IMR-90 (cell line): ENCODE measurements around the gene STARD13. TPM values are rescaled to one million over a fixed set of nuclear protein-coding genes. Genes with fewer than 3 reads are reported as not detected.

ENCODE experiments used
- ATAC-seq: fragments of 200-7000 bp; cut with Tn5 transposase; 2 replicates; pipeline ENCODE4 v1.9.1; 2020; ENCODE audit warnings: low read depth, mild to moderate bottlenecking, moderate library complexity
- BruUV-seq: library from RNA; stranded (reverse); fragments of 400-500 nt; replicated peaks from 2 replicates; lab custom pipeline; 2021; lab: Mats Ljungman, UMichigan
- CTCF ChIA-PET: fragments of 300-600 bp; formaldehyde crosslinking; extraction: SDS; loops from one replicate; lab custom pipeline; 2021; ENCODE audit warnings: antibody characterized with exemption; lab: Yijun Ruan, JAX
- POLR2A ChIA-PET: fragments of 300-600 bp; sonication (Branson Sonifier 250); formaldehyde crosslinking; loops from one replicate; lab custom pipeline; 2022; ENCODE audit warnings: antibody characterized with exemption; ENCODE audit not compliant: unreplicated experiment; lab: Charles Lee
- DNase-seq: peaks from one replicate; pipeline ENCODE4 v3.0.0; 2013
- H2AFZ ChIP-seq: replicated peaks from 2 replicates; pipeline ENCODE3; 2013; ENCODE audit warnings: low read length, mild to moderate bottlenecking; ENCODE audit not compliant: poor library complexity
- H2AK5ac ChIP-seq: 2 replicates; pipeline ENCODE4 v1.6.1; 2013; ENCODE audit warnings: low read depth, low read length, inconsistent platforms
- H2AK9ac ChIP-seq: replicated peaks from 2 replicates; pipeline ENCODE3; 2013; ENCODE audit warnings: mild to moderate bottlenecking, low read depth, low read length, moderate library complexity; ENCODE audit not compliant: poor library complexity
- H2BK120ac ChIP-seq: 2 replicates; pipeline ENCODE4 v1.6.1; 2013; ENCODE audit warnings: low read depth, low read length, inconsistent platforms
- H2BK15ac ChIP-seq: 3 replicates; pipeline ENCODE4 v1.6.1; 2013; ENCODE audit warnings: low read depth, low read length, inconsistent platforms
- H2BK20ac ChIP-seq: 2 replicates; pipeline ENCODE4 v1.6.1; 2013; ENCODE audit warnings: low read depth, mild to moderate bottlenecking, inconsistent platforms, low read length, moderate library complexity
- H2BK5ac ChIP-seq: 2 replicates; pipeline ENCODE4 v1.6.1; 2013; ENCODE audit warnings: mild to moderate bottlenecking, low read depth, low read length, inconsistent platforms; ENCODE audit not compliant: poor library complexity, severe bottlenecking
- H3K14ac ChIP-seq: replicated peaks from 2 replicates; pipeline ENCODE4 v1.6.1; 2013; ENCODE audit warnings: low read depth, low read length, inconsistent platforms
- H3K18ac ChIP-seq: 2 replicates; pipeline ENCODE4 v1.6.1; 2013; ENCODE audit warnings: low read depth, low read length, control low read depth
- H3K23ac ChIP-seq: 2 replicates; pipeline ENCODE4 v1.6.1; 2013; ENCODE audit warnings: low read depth, low read length, inconsistent platforms
- H3K27ac ChIP-seq: 2 replicates; pipeline ENCODE4 v1.5.1; 2013; ENCODE audit warnings: mild to moderate bottlenecking, control low read depth, low read length; ENCODE audit not compliant: insufficient read depth
- H3K27me3 ChIP-seq: 2 replicates; pipeline ENCODE4 v1.6.1; 2013; ENCODE audit warnings: low read length; ENCODE audit not compliant: control insufficient read depth, insufficient read depth
- H3K36me3 ChIP-seq: 2 replicates; pipeline ENCODE4 v1.6.1; 2013; ENCODE audit warnings: low read length, mixed read lengths; ENCODE audit not compliant: control insufficient read depth, insufficient read depth
- H3K4ac ChIP-seq: 2 replicates; pipeline ENCODE4 v1.6.1; 2013; ENCODE audit warnings: low read depth, low read length, inconsistent platforms
- H3K4me1 ChIP-seq: 2 replicates; pipeline ENCODE4 v1.6.1; 2013; ENCODE audit warnings: low read length, mixed read lengths; ENCODE audit not compliant: control insufficient read depth, insufficient read depth
- H3K4me2 ChIP-seq: 2 replicates; pipeline ENCODE4 v1.6.1; 2013; ENCODE audit warnings: low read depth, mild to moderate bottlenecking, control low read depth, low read length, moderate library complexity
- H3K4me3 ChIP-seq: 2 replicates; pipeline ENCODE4 v1.5.1; 2013; ENCODE audit warnings: low read depth, mild to moderate bottlenecking, control low read depth, low read length, moderate library complexity; ENCODE audit not compliant: insufficient read depth
- H3K56ac ChIP-seq: 2 replicates; pipeline ENCODE4 v1.6.1; 2013; ENCODE audit warnings: low read length, inconsistent platforms; ENCODE audit not compliant: insufficient read depth; ENCODE audit errors: extremely low read depth
- H3K79me1 ChIP-seq, 2 experiments: 2 replicates each; pipeline ENCODE4 v1.6.1; 2013; ENCODE audit warnings: low read length in 2 of 2, inconsistent platforms in 1 of 2, low read depth in 1 of 2
- H3K9ac ChIP-seq: 2 replicates; pipeline ENCODE4 v1.6.1; 2013; ENCODE audit warnings: low read depth, low read length, control low read depth
- H3K9me1 ChIP-seq: 2 replicates; pipeline ENCODE4 v1.6.1; 2013; ENCODE audit warnings: low read length, inconsistent platforms; ENCODE audit not compliant: insufficient read depth
- H3K9me3 ChIP-seq: 2 replicates; pipeline ENCODE4 v1.6.1; 2013; ENCODE audit warnings: low read length; ENCODE audit not compliant: control insufficient read depth, insufficient read depth
- H4K20me1 ChIP-seq: 2 replicates; pipeline ENCODE4 v1.6.1; 2013; ENCODE audit warnings: low read length, inconsistent platforms; ENCODE audit not compliant: insufficient read depth
- H4K5ac ChIP-seq: 2 replicates; pipeline ENCODE4 v1.6.1; 2013; ENCODE audit warnings: mild to moderate bottlenecking, low read depth, low read length, control low read depth
- H4K8ac ChIP-seq, 2 experiments: 2 replicates each; pipeline ENCODE4 v1.6.1; 2013; ENCODE audit warnings: low read depth in 2 of 2, low read length in 2 of 2, control low read depth in 1 of 2, inconsistent platforms in 1 of 2
- H4K91ac ChIP-seq: 2 replicates; pipeline ENCODE4 v1.6.1; 2013; ENCODE audit warnings: low read depth, low read length, inconsistent platforms; ENCODE audit not compliant: insufficient read depth
- BHLHE40 ChIP-seq: fragments of 150-350 bp; IDR thresholded peaks from 2 replicates; pipeline ENCODE4 v1.6.1; 2016; ENCODE audit warnings: mild to moderate bottlenecking, low read depth, low read length
- CEBPB ChIP-seq: IDR thresholded peaks from 2 replicates; pipeline ENCODE4 v1.6.1; 2012; ENCODE audit warnings: low read depth, low read length, improper control_type of control experiment
- NFE2L2 ChIP-seq: fragments of 150-350 bp; IDR thresholded peaks from 2 replicates; pipeline ENCODE4 v1.6.1; 2016; ENCODE audit warnings: low read depth, mild to moderate bottlenecking, low read length
- POLR2A ChIP-seq: IDR thresholded peaks from 2 replicates; pipeline ENCODE4 v1.6.1; 2012; ENCODE audit warnings: mild to moderate bottlenecking, low read depth, low read length
- RAD21 ChIP-seq: IDR thresholded peaks from 2 replicates; pipeline ENCODE4 v1.6.1; 2012; ENCODE audit warnings: low read length, improper control_type of control experiment
- RCOR1 ChIP-seq: IDR thresholded peaks from 2 replicates; pipeline ENCODE4 v1.6.1; 2012; ENCODE audit warnings: mild to moderate bottlenecking, low read length, improper control_type of control experiment; ENCODE audit not compliant: insufficient replicate concordance
- RFX5 ChIP-seq: IDR thresholded peaks from 2 replicates; pipeline ENCODE4 v1.8.0; 2012; ENCODE audit warnings: low read depth, mild to moderate bottlenecking, low read length, moderate library complexity
- WGBS, 2 experiments: methylation state at CpG; one replicate each; pipeline versions ENCODE4 v1.1.5 to v1.1.7; 2013; ENCODE audit warnings: missing lambda C conversion rate in 2 of 2; ENCODE audit not compliant: insufficient read length in 1 of 2; ENCODE audit errors: extremely low coverage in 2 of 2; 5-methylcytosine and 5-hydroxymethylcytosine counted together
- dilution Hi-C: fragments of 300-500 bp; cut with HindIII; formaldehyde crosslinking; loops from one replicate; pipeline ENCODE4 v1.14.3; 2018; ENCODE audit warnings: low sequenced_read_pairs; ENCODE audit not compliant: unreplicated experiment
- in situ Hi-C: fragments of 300-500 bp; cut with MboI; formaldehyde crosslinking; loops from 3 replicates; pipeline ENCODE4 v1.14.3; 2019; ENCODE audit warnings: low sequenced_read_pairs, inconsistent platforms, mixed read lengths
- intact Hi-C: fragments of 100-400 bp; cut with micrococcal nuclease; formaldehyde crosslinking; loops from 2 replicates; pipeline ENCODE4 v1.10.0; 2022
- polyA plus RNA-seq, 3 experiments: library from polyadenylated mRNA; depleted of rRNA; stranded (reverse); fragments of >200 nt; gene quantifications; 2 replicates each; pipeline ENCODE4 v1.2.3, GENCODE V29; 2012; ENCODE audit warnings: low replicate concordance in 1 of 3
- total RNA-seq: library from RNA; depleted of rRNA; stranded (reverse); fragments of >200 nt; gene quantifications from 2 replicates; pipeline ENCODE4 v1.2.3, GENCODE V29; 2012
- TF ChIP-seq, protein P1 (sequence below): fragments of 150-350 bp; IDR thresholded peaks from 2 replicates; pipeline ENCODE4 v1.6.1; 2016; ENCODE audit warnings: low read depth, mild to moderate bottlenecking, low read length, moderate library complexity, borderline replicate concordance

Gene STARD13
- total and polyA plus RNA-seq, 2 of the 4 experiments (the other 2 are of a cell fraction): 23.6 to 46.6 TPM

DNA sequence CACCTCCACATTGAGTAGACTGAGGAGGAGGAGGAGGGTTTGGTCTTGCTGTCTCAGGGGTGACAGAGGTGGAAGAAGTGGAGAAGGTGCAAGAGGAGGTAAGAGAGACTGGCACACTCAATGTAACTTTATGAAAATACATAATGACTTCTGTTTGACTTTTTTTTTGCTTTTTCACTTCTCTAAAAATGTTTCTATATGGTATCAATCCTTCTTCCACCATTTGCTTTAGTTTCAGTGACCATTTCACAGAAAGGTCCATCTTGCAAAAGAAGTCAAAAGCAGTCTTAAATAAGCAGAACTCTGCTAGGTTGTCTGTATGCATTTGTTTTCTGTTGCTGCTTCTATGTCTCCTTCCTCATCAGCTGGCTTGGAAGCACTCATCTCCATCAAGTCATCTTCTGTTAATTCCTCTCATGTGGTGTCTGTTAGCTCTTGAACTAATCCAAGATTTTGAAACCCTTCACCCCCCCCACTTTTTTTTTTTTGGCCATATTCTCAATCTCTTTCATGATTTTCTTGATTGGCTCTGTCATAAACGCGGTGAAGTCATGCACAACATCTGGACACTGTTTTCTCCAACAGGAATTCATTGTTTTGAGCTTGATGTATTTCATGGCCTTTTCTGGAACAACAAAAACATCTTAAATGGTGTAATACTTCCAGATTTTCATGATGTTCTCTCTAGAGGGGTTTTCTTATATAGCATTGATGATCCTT lies 188.5 kb downstream of the STARD13 start:
- BruUV-seq: no TSS peak
- Histone ChIP-seq H2AFZ (no peak overlapping the region), H4K5ac (no peak overlapping the region), H3K4ac (no peak overlapping the region), H3K14ac (no peak overlapping the region), H2BK15ac (no peak overlapping the region), H3K9me3 (no peaks in the 10 kb centered on the region; the same call in 1 of the 2 replicates), H3K4me1 (no peaks in the 10 kb centered on the region), H2BK120ac (no peak overlapping the region), H3K56ac (no peak overlapping the region), H2AK5ac (no peak overlapping the region), H2BK20ac (no peak overlapping the region), H3K79me1 (no peaks in the 10 kb centered on the region), H3K36me3 (no peaks in the 10 kb centered on the region), H3K4me3 (no peak overlapping the region), H3K27me3 (no peaks in the 10 kb centered on the region), H3K9me1 (no peaks in the 10 kb centered on the region), H4K8ac (no peak overlapping the region), H4K91ac (no peak overlapping the region), H3K4me2 (no peak overlapping the region), H3K23ac (no peak overlapping the region), H4K20me1 (no peaks in the 10 kb centered on the region), H2AK9ac (no peak overlapping the region), H3K27ac (no peak overlapping the region), H2BK5ac (no peak overlapping the region), H3K9ac (no peak overlapping the region), H3K18ac (no peak overlapping the region)
- intact Hi-C loops (no loop called here), dilution Hi-C loops (no loop called here), in situ Hi-C loops (no loop called here)
- ChIA-PET CTCF (no interaction called here), POLR2A (no interaction called here)
- ATAC-seq (no peak), DNase-seq (no peak)
- WGBS, 2 experiments: no CpG with 5 or more reads among the region's 2 CpGs
- TF ChIP-seq RCOR1 (no peak), BHLHE40 (no peak), POLR2A (no peak), CEBPB (no peak), RAD21 (no peak), RFX5 (no peak), NFE2L2 (no peak)
- TF ChIP-seq, protein P1, sequence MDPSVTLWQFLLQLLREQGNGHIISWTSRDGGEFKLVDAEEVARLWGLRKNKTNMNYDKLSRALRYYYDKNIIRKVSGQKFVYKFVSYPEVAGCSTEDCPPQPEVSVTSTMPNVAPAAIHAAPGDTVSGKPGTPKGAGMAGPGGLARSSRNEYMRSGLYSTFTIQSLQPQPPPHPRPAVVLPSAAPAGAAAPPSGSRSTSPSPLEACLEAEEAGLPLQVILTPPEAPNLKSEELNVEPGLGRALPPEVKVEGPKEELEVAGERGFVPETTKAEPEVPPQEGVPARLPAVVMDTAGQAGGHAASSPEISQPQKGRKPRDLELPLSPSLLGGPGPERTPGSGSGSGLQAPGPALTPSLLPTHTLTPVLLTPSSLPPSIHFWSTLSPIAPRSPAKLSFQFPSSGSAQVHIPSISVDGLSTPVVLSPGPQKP: no peak
